K562 (cell line): ENCODE data around the gene ZBTB24. TPM values are rescaled to one million over a fixed set of nuclear protein-coding genes. Genes with fewer than 3 reads are reported as not detected.
A peak's percentile ranks its signal among the peaks of the same experiment; 100 is the strongest.

Experiments
- ATAC-seq: fragments of 200-7000 bp; cut with Tn5 transposase; 3 replicates; pipeline ENCODE4 v1.9.1; 2020; ENCODE audit warnings: moderate library complexity
- BruUV-seq: library from RNA; stranded (reverse); fragments of 400-500 nt; replicated peaks from 2 replicates; lab custom pipeline; 2021; lab: Mats Ljungman, UMichigan
- CTCF ChIA-PET: fragments of 300-600 bp; formaldehyde crosslinking; extraction: SDS; loops from one replicate; lab custom pipeline; 2021; ENCODE audit warnings: low intra/inter-chr PET ratio; lab: Yijun Ruan, JAX
- POLR2A ChIA-PET: fragments of 300-600, 350-650 bp; sonication (Branson Sonifier 250); formaldehyde crosslinking; extraction: SDS; loops from one replicate; lab custom pipeline; 2021; ENCODE audit warnings: antibody characterized with exemption, inconsistent platforms; lab: Yijun Ruan, JAX
- DNase-seq, 4 experiments: peaks; one replicate each; pipeline versions ENCODE4 v3.0.0 to v3.0.0-alpha.2; 2011 to 2018; ENCODE audit warnings: low spot score in 3 of 4, mixed read lengths in 3 of 4; ENCODE audit errors: extremely low read depth in 1 of 4
- FAIRE-seq: peaks from 2 replicates; lab custom pipeline; 2011; peaks lifted over from hg19 to GRCh38; lab: Jason Lieb, UNC
- H2AFZ ChIP-seq: 2 replicates; pipeline ENCODE4 v1.6.0; 2011; ENCODE audit warnings: low read depth, low read length, control low read depth, inconsistent platforms
- H3K27ac ChIP-seq: fragments of 200-600 bp; 3 replicates; pipeline ENCODE4 v1.8.0; 2011; ENCODE audit warnings: low read depth, mild to moderate bottlenecking, control low read depth, inconsistent platforms, low read length, moderate library complexity, mixed read lengths; ENCODE audit errors: extremely low read depth
- H3K27me3 ChIP-seq, 2 experiments: fragments of 300-600 bp in 1 of 2; 2 replicates in 1 of 2; 3 replicates in 1 of 2; pipeline versions ENCODE4 v1.6.0 to v1.8.0; 2011; ENCODE audit warnings: inconsistent platforms in 2 of 2, low read length in 2 of 2, mild to moderate bottlenecking in 1 of 2, mixed read lengths in 1 of 2, moderate library complexity in 1 of 2; ENCODE audit not compliant: control insufficient read depth in 2 of 2, insufficient read depth in 2 of 2
- H3K36me3 ChIP-seq: fragments of 300-600 bp; 3 replicates; pipeline ENCODE4 v1.8.0; 2011; ENCODE audit warnings: mild to moderate bottlenecking, low read length, inconsistent platforms; ENCODE audit not compliant: control insufficient read depth, insufficient read depth
- H3K4me1 ChIP-seq, 2 experiments: fragments of 200-600 bp in 1 of 2; replicated peaks in 1 of 2; 2 replicates in 1 of 2; 3 replicates in 1 of 2; pipeline versions ENCODE4 v1.5.1 to v1.8.0; 2011; ENCODE audit warnings: inconsistent platforms in 2 of 2, low read length in 2 of 2, mild to moderate bottlenecking in 1 of 2, mixed read lengths in 1 of 2, moderate library complexity in 1 of 2; ENCODE audit not compliant: control insufficient read depth in 2 of 2, insufficient read depth in 2 of 2
- H3K4me2 ChIP-seq: 2 replicates; pipeline ENCODE4 v1.6.1; 2011; ENCODE audit warnings: low read length, control low read depth, inconsistent platforms, mixed read lengths; ENCODE audit not compliant: insufficient read depth
- H3K4me3 ChIP-seq: fragments of 200-600 bp; sonication (generic), shearing (Covaris generic); 2 replicates; pipeline ENCODE4 v1.5.1; 2016; ENCODE audit warnings: control low read depth, inconsistent platforms
- H3K79me2 ChIP-seq: fragments of 200-600 bp; 3 replicates; pipeline ENCODE4 v1.8.0; 2011; ENCODE audit warnings: low read length, inconsistent platforms; ENCODE audit not compliant: control insufficient read depth, insufficient read depth
- H3K9ac ChIP-seq, 2 experiments: 2 replicates each; pipeline versions ENCODE4 v1.6.0 to v1.6.1; 2011; ENCODE audit warnings: low read depth in 2 of 2, low read length in 2 of 2, control low read depth in 1 of 2, inconsistent platforms in 1 of 2, mild to moderate bottlenecking in 1 of 2, mixed read lengths in 1 of 2; ENCODE audit not compliant: insufficient read depth in 1 of 2
- H3K9me1 ChIP-seq: one replicate; pipeline ENCODE4 v1.6.0; 2011; ENCODE audit warnings: inconsistent platforms, mild to moderate bottlenecking, low read length, moderate library complexity; ENCODE audit not compliant: control insufficient read depth, insufficient read depth
- H3K9me3 ChIP-seq: replicated peaks from 2 replicates; pipeline ENCODE4 v1.5.1; 2011; ENCODE audit warnings: low read depth, low read length, inconsistent platforms; ENCODE audit not compliant: control insufficient read depth, insufficient read depth
- H4K20me1 ChIP-seq: replicated peaks from 2 replicates; pipeline ENCODE4 v1.6.1; 2011; ENCODE audit warnings: low read length, inconsistent platforms, mixed read lengths; ENCODE audit not compliant: control insufficient read depth, insufficient read depth
- KDM4B ChIP-seq, 2 experiments: fragments of 450-650 bp in 1 of 2; sonication (generic) in 1 of 2; IDR thresholded peaks; 2 replicates each; pipeline ENCODE4 v1.6.1; 2016 to 2017; ENCODE audit warnings: borderline replicate concordance in 2 of 2, antibody characterized with exemption in 1 of 2, low read depth in 1 of 2, mild to moderate bottlenecking in 1 of 2
- MED1 ChIP-seq: sonication (generic); formaldehyde crosslinking; IDR thresholded peaks from 2 replicates; pipeline ENCODE4 v1.8.1; 2023; ENCODE audit warnings: missing genetic modification reagents, borderline replicate concordance
- PHB ChIP-seq: fragments of 250-450 bp; sonication (Bioruptor Pico); IDR thresholded peaks from 2 replicates; pipeline ENCODE4 v1.5.0; 2021
- RHOXF2B ChIP-seq: fragments of 250-450 bp; sonication (Bioruptor Pico); conservative IDR thresholded peaks from 2 replicates; pipeline ENCODE4 v1.5.1; 2021
- SUPT5H ChIP-seq: fragments of 450-650 bp; IDR thresholded peaks from 2 replicates; pipeline ENCODE4 v1.6.1; 2016
- ZC3H8 ChIP-seq: fragments of 450-650 bp; IDR thresholded peaks from 2 replicates; pipeline ENCODE4 v1.6.1; 2017
- ZNF12 ChIP-seq: sonication (generic); formaldehyde crosslinking; IDR thresholded peaks from 2 replicates; pipeline ENCODE4 v1.4.0; 2020; ENCODE audit warnings: mild to moderate bottlenecking, missing genetic modification reagents
- ZNF133 ChIP-seq: fragments of 250-450 bp; sonication (Bioruptor Pico); IDR thresholded peaks from 2 replicates; pipeline ENCODE4 v1.4.0; 2020; ENCODE audit warnings: mild to moderate bottlenecking
- ZNF79 ChIP-seq: fragments of 250-450 bp; sonication (Bioruptor Pico); IDR thresholded peaks from 2 replicates; pipeline ENCODE4 v1.4.0; 2020; ENCODE audit warnings: low read depth, mild to moderate bottlenecking, moderate library complexity
- WGBS: fragments of 100-300 bp; shearing (Covaris generic); methylation state at CpG from one replicate; pipeline ENCODE4 v1.1.6; 2016; ENCODE audit warnings: low coverage, mixed read lengths; ENCODE audit not compliant: insufficient coverage; ENCODE audit errors: missing lambda C conversion rate; 5-methylcytosine and 5-hydroxymethylcytosine counted together
- in situ Hi-C: fragments of 300-500 bp; cut with MboI; formaldehyde crosslinking; loops from 4 replicates; pipeline ENCODE4 v1.15.0; 2018; ENCODE audit warnings: inconsistent platforms, mixed read lengths
- intact Hi-C: fragments of 100-400 bp; cut with micrococcal nuclease; formaldehyde crosslinking; loops from 2 replicates; pipeline ENCODE4 v1.14.2; 2022
- polyA plus RNA-seq, 8 experiments: library from polyadenylated mRNA; depleted of rRNA in 4 of 8; stranded (reverse) in 5 of 8; unstranded in 3 of 8; fragments of >200 nt; fragmentation: Nextera tagmentation in 2 of 8; fragmentation: Illumina TruSeq in 1 of 8; extraction: Ambion mirVana in 2 of 8; extraction: Trizol in 1 of 8; gene quantifications; 2 replicates each; pipeline versions ENCODE4 v1.2.1 to v1.2.3, GENCODE V29; 2011 to 2014; ENCODE audit warnings: inconsistent platforms in 1 of 8, missing spikeins in 1 of 8
- total RNA-seq, 7 experiments: library from RNA; depleted of rRNA in 6 of 7; stranded (reverse); fragments of >200 nt in 6 of 7; fragmentation: Illumina TruSeq in 2 of 7; extraction: Trizol in 2 of 7; gene quantifications; 2 replicates each; pipeline versions ENCODE4 v1.2.1 to v1.2.3, GENCODE V29; 2011 to 2021; ENCODE audit warnings: low replicate concordance in 1 of 7
- TF ChIP-seq, protein P1 (sequence below): fragments of 250-450 bp; sonication (Bioruptor Pico); IDR thresholded peaks from 2 replicates; pipeline ENCODE4 v1.5.0; 2021; ENCODE audit warnings: mild to moderate bottlenecking, moderate library complexity
- TF ChIP-seq, protein P2 (sequence below), 3 experiments: fragments of 200-800 bp in 1 of 3; sonication (Bioruptor generic) in 1 of 3; sonication (generic) in 1 of 3; formaldehyde crosslinking in 1 of 3; IDR thresholded peaks; 2 replicates each; pipeline versions ENCODE4 v1.6.1 to v1.8.0; 2016 to 2022; ENCODE audit warnings: mild to moderate bottlenecking in 2 of 3, missing compliant biosample characterization in 2 of 3, missing genetic modification characterization in 2 of 3, missing genetic modification reagents in 1 of 3
- TF ChIP-seq, protein P3 (sequence below): conservative IDR thresholded peaks from 2 replicates; pipeline ENCODE4 v1.6.1; 2011; ENCODE audit warnings: low read depth, mild to moderate bottlenecking, low read length; ENCODE audit not compliant: control insufficient read depth
- TF ChIP-seq, protein P4 (sequence below): sonication (generic); formaldehyde crosslinking; IDR thresholded peaks from 2 replicates; pipeline ENCODE4 v1.8.0; 2022; ENCODE audit warnings: missing genetic modification reagents, mild to moderate bottlenecking, borderline replicate concordance

Gene ZBTB24
- total and polyA plus RNA-seq, 9 of the 15 experiments (the other 6 are each of a cell fraction or from before 2014, with no cell fraction given), result 2.0 to 16.7 (median 8.3) TPM

DNA sequence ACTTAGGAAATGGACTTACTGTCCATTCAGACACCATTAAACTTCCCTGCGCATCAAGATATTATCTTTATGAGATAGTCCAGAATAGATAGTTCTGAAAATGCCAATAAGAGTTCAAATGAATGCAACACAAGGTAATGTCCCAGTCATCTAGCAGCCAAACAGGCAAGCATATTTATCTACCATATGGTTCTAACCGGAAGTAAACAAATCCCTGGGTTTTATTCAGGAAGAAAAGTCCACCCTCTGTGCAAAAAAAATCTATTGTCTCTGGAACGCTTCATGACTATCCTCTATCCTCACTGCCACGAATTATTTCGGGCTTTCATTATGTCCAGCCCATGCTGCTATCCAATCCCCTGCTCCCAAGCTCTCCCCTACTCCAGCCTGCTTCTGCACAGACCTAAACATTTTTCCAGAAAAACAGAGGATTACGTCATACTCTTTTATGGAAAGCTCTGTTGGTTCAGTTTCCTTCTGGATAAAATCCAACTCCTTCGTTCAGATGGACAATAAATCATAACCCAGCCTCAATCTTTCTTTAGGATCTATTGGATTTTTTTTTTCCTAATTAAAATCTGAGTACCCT lies 54.0 kb downstream of the ZBTB24 start (continued):
- TF ChIP-seq, protein P1, sequence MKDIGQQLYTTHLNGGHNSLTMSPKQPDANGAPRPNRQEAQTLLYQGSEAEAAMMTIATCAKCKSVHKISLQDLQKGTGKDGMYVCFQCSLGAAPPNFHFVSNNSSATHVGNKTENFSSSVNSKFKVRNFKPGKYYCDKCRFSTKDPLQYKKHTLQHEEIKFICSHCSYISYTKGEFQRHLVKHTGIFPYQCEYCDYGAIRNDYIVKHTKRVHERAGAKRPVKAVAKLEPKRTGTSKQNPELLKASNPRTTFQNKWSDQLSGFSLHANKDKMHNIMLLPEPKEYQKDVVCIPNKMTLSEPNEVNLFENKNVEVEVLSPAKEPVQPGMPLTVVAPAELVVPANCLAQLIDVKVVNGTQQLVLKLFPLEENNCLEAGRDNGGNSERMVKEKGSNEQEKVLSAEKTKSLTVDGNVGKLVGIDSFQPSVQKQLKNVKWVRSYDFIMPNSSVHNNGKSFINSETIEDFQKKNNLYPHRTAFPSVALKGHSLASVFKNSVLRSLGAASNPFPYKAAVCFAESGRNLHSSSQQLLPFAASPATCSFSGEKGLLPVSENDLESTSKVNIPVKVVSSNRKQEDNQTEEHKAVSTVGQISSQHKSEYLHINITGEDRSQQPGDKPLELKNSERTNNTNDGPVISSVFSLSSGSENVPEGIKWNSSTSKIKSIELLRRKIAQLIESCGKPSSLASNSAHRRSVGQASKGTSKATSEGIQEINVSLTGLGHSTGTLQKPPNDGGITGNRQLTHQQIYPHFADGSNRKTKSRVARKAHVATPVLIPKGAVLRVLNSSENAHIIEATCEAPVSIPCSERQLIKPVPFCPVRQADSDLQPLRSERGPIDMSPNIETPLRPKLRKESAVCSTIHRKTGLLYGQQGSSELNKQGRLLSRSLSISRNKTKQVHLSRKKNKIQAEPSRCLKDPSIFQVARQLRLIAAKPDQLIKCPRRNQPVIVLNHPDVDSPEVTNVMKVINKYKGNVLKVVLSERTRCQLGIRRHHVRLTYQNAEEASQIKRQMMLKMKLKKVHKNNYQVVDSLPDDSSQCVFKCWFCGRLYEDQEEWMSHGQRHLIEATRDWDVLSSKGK, result no peak
- TF ChIP-seq, all 486 proteins: peak for 5

DNA sequence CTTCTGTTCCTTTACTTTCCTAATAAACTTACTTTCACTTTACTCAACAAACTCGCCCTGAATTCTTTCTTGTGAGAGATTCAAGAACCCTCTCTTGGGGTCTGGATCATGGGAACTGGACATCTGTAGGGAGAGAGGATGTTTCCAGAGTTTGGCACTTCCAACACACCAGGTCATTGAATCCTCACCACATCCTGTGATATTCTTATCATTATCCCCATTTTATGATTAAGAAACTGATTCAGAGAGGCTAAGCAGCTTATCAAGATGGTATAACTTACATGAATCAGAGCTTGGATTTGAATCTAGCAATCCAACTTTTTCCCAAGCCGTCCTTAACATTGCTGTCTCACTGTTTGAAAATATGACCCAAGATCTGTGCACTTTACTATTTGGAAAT lies 58.1 kb downstream of the ZBTB24 start:
- no peaks in the 10 kb centered on the region for H3K9me3 ChIP-seq
- WGBS, result 17% methylated on average over 2 of the region's 2 CpGs
- peak overlapping the region; percentile 87 for H2AFZ ChIP-seq
- H3K36me3 ChIP-seq, result no peaks in the 10 kb centered on the region
- CTCF ChIA-PET, result no interaction called here
- ATAC-seq, result no peak
- TF ChIP-seq RHOXF2B (CRISPR knock-in tag) (no peak), ZC3H8 (no peak), SUPT5H (no peak), ZNF12 (CRISPR knock-in tag) (no peak), PHB (CRISPR knock-in tag) (no peak), ZNF133 (CRISPR knock-in tag) (no peak), KDM4B (IDR thresholded peaks at IDR 0.05; ENCODE audit: borderline replicate concordance in 2 of 2, low read depth in 1 of 2) (no peak), MED1 (CRISPR knock-in tag) (no peak), ZNF79 (CRISPR knock-in tag) (no peak)
- TF ChIP-seq, protein P2, sequence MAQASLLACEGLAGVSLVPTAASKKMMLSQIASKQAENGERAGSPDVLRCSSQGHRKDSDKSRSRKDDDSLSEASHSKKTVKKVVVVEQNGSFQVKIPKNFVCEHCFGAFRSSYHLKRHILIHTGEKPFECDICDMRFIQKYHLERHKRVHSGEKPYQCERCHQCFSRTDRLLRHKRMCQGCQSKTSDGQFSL (CRISPR knock-in tag; IDR thresholded peaks at IDR 0.05), result no peak
- TF ChIP-seq, protein P2 (tag; IDR thresholded peaks at IDR 0.05), result no peak
- TF ChIP-seq, protein P3, sequence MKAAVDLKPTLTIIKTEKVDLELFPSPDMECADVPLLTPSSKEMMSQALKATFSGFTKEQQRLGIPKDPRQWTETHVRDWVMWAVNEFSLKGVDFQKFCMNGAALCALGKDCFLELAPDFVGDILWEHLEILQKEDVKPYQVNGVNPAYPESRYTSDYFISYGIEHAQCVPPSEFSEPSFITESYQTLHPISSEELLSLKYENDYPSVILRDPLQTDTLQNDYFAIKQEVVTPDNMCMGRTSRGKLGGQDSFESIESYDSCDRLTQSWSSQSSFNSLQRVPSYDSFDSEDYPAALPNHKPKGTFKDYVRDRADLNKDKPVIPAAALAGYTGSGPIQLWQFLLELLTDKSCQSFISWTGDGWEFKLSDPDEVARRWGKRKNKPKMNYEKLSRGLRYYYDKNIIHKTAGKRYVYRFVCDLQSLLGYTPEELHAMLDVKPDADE, result no peak
- TF ChIP-seq, protein P4, sequence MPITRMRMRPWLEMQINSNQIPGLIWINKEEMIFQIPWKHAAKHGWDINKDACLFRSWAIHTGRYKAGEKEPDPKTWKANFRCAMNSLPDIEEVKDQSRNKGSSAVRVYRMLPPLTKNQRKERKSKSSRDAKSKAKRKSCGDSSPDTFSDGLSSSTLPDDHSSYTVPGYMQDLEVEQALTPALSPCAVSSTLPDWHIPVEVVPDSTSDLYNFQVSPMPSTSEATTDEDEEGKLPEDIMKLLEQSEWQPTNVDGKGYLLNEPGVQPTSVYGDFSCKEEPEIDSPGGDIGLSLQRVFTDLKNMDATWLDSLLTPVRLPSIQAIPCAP (CRISPR knock-in tag), result no peak
- H3K27me3 ChIP-seq, result no peaks in the 10 kb centered on the region
- no peak overlapping the region for H3K4me3 ChIP-seq
- H3K4me2 ChIP-seq, result no peak overlapping the region; the same call in 1 of the 2 replicates
- H3K9ac ChIP-seq, result no peak overlapping the region
- no peaks in the 10 kb centered on the region for H4K20me1 ChIP-seq
- H3K4me1 ChIP-seq, result peaks cover 4 to 5% of the 10 kb centered on the region in 2 experiments; a peak in 3 of 5 replicates
- in situ Hi-C loops (no loop called here), intact Hi-C loops (no loop called here)
- no peak overlapping the region for H3K27ac ChIP-seq
- no peak for DNase-seq
- no peaks in the 10 kb centered on the region for H3K79me2 ChIP-seq
- POLR2A ChIA-PET, result no interaction called here
- BruUV-seq, result no TSS peak
- H3K9me1 ChIP-seq, result no peaks in the 10 kb centered on the region
- FAIRE-seq, result no peak
